ENCODE results near the gene NT5M.

The NT5M gene

DNA sequence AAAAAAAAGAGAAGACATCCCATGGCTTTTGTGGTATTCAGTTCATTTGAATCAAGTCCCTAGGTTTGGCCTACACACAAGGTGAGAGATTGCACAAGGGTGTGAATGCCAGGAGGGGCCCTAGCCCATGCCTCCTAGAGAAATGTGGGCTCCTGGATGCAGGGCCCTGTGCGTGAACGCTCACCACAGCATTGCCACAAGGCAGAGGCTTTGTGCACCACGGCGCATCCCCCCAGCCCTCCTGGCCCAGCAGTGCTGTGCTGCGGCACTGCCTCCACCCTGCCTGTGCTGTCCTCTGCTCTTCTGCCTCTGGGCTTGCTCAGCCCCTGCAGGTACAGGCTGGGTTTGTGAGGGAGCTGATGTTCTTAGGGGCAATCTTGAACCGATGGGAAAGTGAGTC, 92.7 kb downstream of the NT5M start:
- no peak for DNase-seq
